Thyroid gland (tissue), 4 donors: Measurements from ENCODE around the gene SP4. TPM values are rescaled to one million over a fixed set of nuclear protein-coding genes. Genes with fewer than 3 reads are reported as not detected.

Experiments
- DNase-seq, 2 donors: peaks; one replicate each; pipeline ENCODE4 v3.0.0-alpha.2; 2019
- H3K27ac ChIP-seq, 3 donors: fragments of 200-600 bp; sonication (generic); 1 replicate in 2 of 3; 2 replicates in 1 of 3; pipeline ENCODE4 v1.5.1; 2016 to 2019; ENCODE audit warnings: mild to moderate bottlenecking in 1 of 3, moderate library complexity in 1 of 3
- H3K27me3 ChIP-seq: fragments of 200-600 bp; sonication (generic); one replicate; pipeline ENCODE4 v1.5.1; 2019
- H3K36me3 ChIP-seq, 2 donors: fragments of 200-600 bp; sonication (generic); one replicate each; pipeline ENCODE4 v1.5.1; 2016 to 2019
- H3K4me1 ChIP-seq, 2 donors: fragments of 200-600 bp; sonication (generic); one replicate each; pipeline ENCODE4 v1.5.1; 2017 to 2019
- H3K4me3 ChIP-seq, 3 donors: fragments of 200-600 bp; sonication (generic); replicated peaks in 1 of 3; 1 replicate in 2 of 3; 2 replicates in 1 of 3; pipeline ENCODE4 v1.5.1; 2016; ENCODE audit warnings: mild to moderate bottlenecking in 1 of 3
- H3K9me3 ChIP-seq: fragments of 200-600 bp; sonication (generic); one replicate; pipeline ENCODE4 v1.5.1; 2017
- CTCF ChIP-seq, 6 experiments: fragments of 200-600 bp in 3 of 6; fragments of 450-650 bp in 3 of 6; sonication (generic) in 3 of 6; IDR thresholded peaks; one replicate each; pipeline ENCODE4 v1.5.1; 2016 to 2019; ENCODE audit warnings: antibody characterized with exemption in 6 of 6, mild to moderate bottlenecking in 2 of 6, inconsistent platforms in 1 of 6, moderate library complexity in 1 of 6
- POLR2A ChIP-seq, 2 donors: fragments of 450-650 bp; IDR thresholded peaks; one replicate each; pipeline ENCODE4 v1.6.1; 2017; ENCODE audit warnings: antibody characterized with exemption in 2 of 2, mild to moderate bottlenecking in 2 of 2, moderate library complexity in 1 of 2
- WGBS, 2 donors: methylation state at CpG; one replicate each; pipeline ENCODE4 v1.1.5; 2017; 5-methylcytosine and 5-hydroxymethylcytosine counted together
- intact Hi-C: fragments of 100-400 bp; cut with DNase I; formaldehyde crosslinking; loops from one replicate; pipeline ENCODE4 v1.15.1; 2023
- total RNA-seq, 4 donors: library from RNA; depleted of rRNA; stranded (reverse); fragments of >200 nt; gene quantifications; one replicate each; pipeline ENCODE4 v1.2.3, GENCODE V29; 2016

SP4 gene
- total RNA-seq, 4 donors from 2014 or later: 16.9 to 33.8 (median 23.9) TPM

GRCh38 chr7:21497072-21497471, 69.2 kb downstream of the SP4 start:
- Histone ChIP-seq H3K4me3 (no peak overlapping the region), H3K4me1 (no peaks in the 10 kb centered on the region), H3K9me3 (no peaks in the 10 kb centered on the region), H3K27ac (no peak overlapping the region), H3K27me3 (no peaks in the 10 kb centered on the region), H3K36me3 (no peaks in the 10 kb centered on the region)
- TF ChIP-seq POLR2A (IDR thresholded peaks at IDR 0.05) (no peak), CTCF (IDR thresholded peaks at IDR 0.05) (peak in 2 of 6 experiments; percentile 13 to 22)
- peak in 1 of 2 donors; percentile 21 for DNase-seq
- intact Hi-C loops: no loop called here

DNA sequence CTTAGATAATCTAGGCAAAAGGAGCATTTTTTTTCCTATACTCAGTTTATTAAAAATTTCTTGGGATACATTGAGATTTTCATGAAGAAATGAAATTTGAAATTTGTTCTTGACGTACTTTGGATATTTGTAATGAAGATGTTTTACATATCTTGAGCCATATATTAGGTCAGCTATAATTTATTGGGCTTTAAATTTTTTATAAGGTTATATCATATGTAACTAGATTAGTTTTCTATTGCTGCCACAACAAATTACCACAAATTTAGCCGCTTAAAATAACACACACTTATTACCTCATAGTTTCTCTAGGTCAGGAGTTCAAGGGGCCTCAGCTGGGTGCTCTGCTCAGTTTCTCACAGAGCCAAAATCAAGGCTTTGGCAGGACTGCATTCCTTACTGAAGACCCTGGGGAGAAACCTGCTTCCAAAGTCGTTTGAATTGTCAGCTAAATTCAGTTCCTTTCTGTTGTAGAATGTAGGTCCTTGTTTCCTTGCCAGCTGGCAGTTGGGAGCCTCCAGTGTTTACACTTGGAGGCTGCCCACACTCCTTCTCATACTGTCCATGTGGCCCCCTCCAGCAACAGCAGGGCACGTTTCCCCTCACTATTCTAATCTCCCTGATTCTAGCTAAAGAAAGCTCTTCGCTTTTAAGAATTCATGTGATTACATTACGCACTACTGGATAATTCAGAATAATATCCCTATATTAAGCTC, 72.4 kb downstream of the SP4 start:
- intact Hi-C loops: no loop called here
- WGBS, 2 donors: 80 to 81% methylated on average over 6 of the region's 6 CpGs
- no peaks in the 10 kb centered on the region for H3K36me3 ChIP-seq
- peaks cover 0 to 13% of the 10 kb centered on the region in 2 donors for H3K4me1 ChIP-seq
- no peaks in the 10 kb centered on the region for H3K9me3 ChIP-seq
- no peaks in the 10 kb centered on the region for H3K27me3 ChIP-seq
- no peak for TF ChIP-seq POLR2A (IDR thresholded peaks at IDR 0.05)
- TF ChIP-seq CTCF (IDR thresholded peaks at IDR 0.05): no peak
- H3K4me3 ChIP-seq: no peak overlapping the region
- DNase-seq: no peak
- H3K27ac ChIP-seq: no peak overlapping the region

GRCh38 chr7:21504021-21504420, 76.1 kb downstream of the SP4 start:
- H3K27me3 ChIP-seq: no peaks in the 10 kb centered on the region
- TF ChIP-seq POLR2A (IDR thresholded peaks at IDR 0.05) (no peak), CTCF (IDR thresholded peaks at IDR 0.05) (peak in 3 of 6 experiments; percentile 29 to 47 (median 35))
- H3K36me3 ChIP-seq: no peaks in the 10 kb centered on the region
- no peaks in the 10 kb centered on the region for H3K9me3 ChIP-seq
- H3K4me1 ChIP-seq: peaks cover 0 to 13% of the 10 kb centered on the region in 2 donors
- 34 to 51% methylated on average over 2 of the region's 2 CpGs for WGBS, 2 donors
- intact Hi-C loops: no loop called here
- no peak overlapping the region for H3K27ac ChIP-seq
- DNase-seq: peak in 1 of 2 donors; percentile 14
- H3K4me3 ChIP-seq: no peak overlapping the region

GRCh38 chr7:21507627-21508343, 79.9 kb downstream of the SP4 start:
- Histone ChIP-seq H3K27ac (no peak overlapping the region), H3K36me3 (peaks cover 5% of the 10 kb centered on the region in 2 donors), H3K4me3 (no peak overlapping the region), H3K27me3 (no peaks in the 10 kb centered on the region), H3K9me3 (no peaks in the 10 kb centered on the region), H3K4me1 (peaks cover 0 to 13% of the 10 kb centered on the region in 2 donors)
- TF ChIP-seq CTCF (IDR thresholded peaks at IDR 0.05) (peak; percentile 18 to 83 (median 61)), POLR2A (IDR thresholded peaks at IDR 0.05) (no peak)
- peak; percentile 46 to 61 for DNase-seq
- 91 to 92% methylated on average over 7 to 8 of the region's 8 CpGs for WGBS, 2 donors
- intact Hi-C loops: loop anchor here (5.0 kb wide), 1 partner anchor 240 kb away; no protein-coding TSS in a partner anchor

DNA sequence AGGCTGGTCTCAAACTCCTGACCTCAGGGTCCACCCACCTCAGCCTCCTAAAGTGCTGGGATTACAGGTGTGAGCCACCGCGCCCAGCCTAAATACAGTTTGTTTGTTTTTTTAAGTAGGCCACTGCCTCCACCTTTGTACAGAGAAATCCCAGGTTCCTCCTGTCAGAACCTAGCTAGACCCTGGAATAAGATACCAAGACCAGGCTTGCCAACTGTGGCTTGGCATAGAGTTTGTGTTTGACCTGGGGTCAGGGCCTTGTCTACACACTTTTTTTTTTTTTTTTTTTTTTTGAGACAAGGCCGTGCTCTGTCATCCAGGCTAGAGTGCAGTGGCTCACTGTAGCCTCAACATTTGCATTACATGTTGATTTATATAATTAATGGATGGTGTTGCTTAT, 80.7 kb downstream of the SP4 start:
- Histone ChIP-seq H3K36me3 (peaks cover 5% of the 10 kb centered on the region in 2 donors), H3K4me3 (no peak overlapping the region), H3K27ac (no peak overlapping the region), H3K27me3 (no peaks in the 10 kb centered on the region), H3K9me3 (no peaks in the 10 kb centered on the region), H3K4me1 (peaks cover 0 to 7% of the 10 kb centered on the region in 2 donors)
- intact Hi-C loops: loop anchor here (5.0 kb wide), 1 partner anchor 241 kb away; no protein-coding TSS in a partner anchor
- no peak for DNase-seq
- TF ChIP-seq CTCF (IDR thresholded peaks at IDR 0.05): no peak
- no peak for TF ChIP-seq POLR2A (IDR thresholded peaks at IDR 0.05)
- WGBS, 2 donors: 97 to 99% methylated on average over 3 of the region's 3 CpGs
